ENCODE data around the gene STARD9. TPM values are rescaled to one million over a fixed set of nuclear protein-coding genes. Genes with fewer than 3 reads are reported as not detected.

Gene STARD9
- total RNA-seq, 1 donor from 2014 or later, result 5.7 TPM

- DNase-seq (ENCODE audit: low read depth), result no peak
Observed at GRCh38 chr15:42693496-42693895, 118.1 kb downstream of the STARD9 start.

GRCh38 chr15:42693942-42694341 lies 118.5 kb downstream of the STARD9 start:
- H3K27me3 ChIP-seq (ENCODE audit: control insufficient read depth, insufficient read depth, low read length), result no peaks in the 10 kb centered on the region
- TF ChIP-seq CTCF (IDR thresholded peaks at IDR 0.05; ENCODE audit: insufficient read depth, low read length, poor library complexity, severe bottlenecking), result no peak
- H3K36me3 ChIP-seq (ENCODE audit: control insufficient read depth, insufficient read depth, low read length), result no peaks in the 10 kb centered on the region
- no peak overlapping the region for H3K4me3 ChIP-seq (ENCODE audit: low read depth, low read length)
- no peak for DNase-seq (ENCODE audit: low read depth)

More at GRCh38 chr15:42693496-42693895, 118.1 kb downstream of the STARD9 start:
- Histone ChIP-seq H3K36me3 (ENCODE audit: control insufficient read depth, insufficient read depth, low read length) (no peaks in the 10 kb centered on the region), H3K27me3 (ENCODE audit: control insufficient read depth, insufficient read depth, low read length) (no peaks in the 10 kb centered on the region), H3K4me3 (ENCODE audit: low read depth, low read length) (no peak overlapping the region)
- no peak for TF ChIP-seq CTCF (IDR thresholded peaks at IDR 0.05; ENCODE audit: insufficient read depth, low read length, poor library complexity, severe bottlenecking)

- H3K36me3 ChIP-seq (ENCODE audit: control insufficient read depth, insufficient read depth, low read length), result no peaks in the 10 kb centered on the region
- DNase-seq (ENCODE audit: low read depth), result no peak
- no peak overlapping the region for H3K4me3 ChIP-seq (ENCODE audit: low read depth, low read length)
- no peak for TF ChIP-seq CTCF (IDR thresholded peaks at IDR 0.05; ENCODE audit: insufficient read depth, low read length, poor library complexity, severe bottlenecking)
- no peaks in the 10 kb centered on the region for H3K27me3 ChIP-seq (ENCODE audit: control insufficient read depth, insufficient read depth, low read length)
Observed at GRCh38 chr15:42694398-42694797, 119.0 kb downstream of the STARD9 start.

- DNase-seq (ENCODE audit: low read depth), result no peak
- no peaks in the 10 kb centered on the region for H3K27me3 ChIP-seq (ENCODE audit: control insufficient read depth, insufficient read depth, low read length)
- TF ChIP-seq CTCF (IDR thresholded peaks at IDR 0.05; ENCODE audit: insufficient read depth, low read length, poor library complexity, severe bottlenecking), result no peak
- no peak overlapping the region for H3K4me3 ChIP-seq (ENCODE audit: low read depth, low read length)
- H3K36me3 ChIP-seq (ENCODE audit: control insufficient read depth, insufficient read depth, low read length), result no peaks in the 10 kb centered on the region
Observed at GRCh38 chr15:42695527-42696071, 120.2 kb downstream of the STARD9 start.

- Histone ChIP-seq H3K36me3 (ENCODE audit: control insufficient read depth, insufficient read depth, low read length) (no peaks in the 10 kb centered on the region), H3K4me3 (ENCODE audit: low read depth, low read length) (no peak overlapping the region), H3K27me3 (ENCODE audit: control insufficient read depth, insufficient read depth, low read length) (no peaks in the 10 kb centered on the region)
- no peak for TF ChIP-seq CTCF (IDR thresholded peaks at IDR 0.05; ENCODE audit: insufficient read depth, low read length, poor library complexity, severe bottlenecking)
- DNase-seq (ENCODE audit: low read depth), result no peak
Observed at GRCh38 chr15:42696626-42697025, 121.2 kb downstream of the STARD9 start.

- Histone ChIP-seq H3K27me3 (ENCODE audit: control insufficient read depth, insufficient read depth, low read length) (no peaks in the 10 kb centered on the region), H3K4me3 (ENCODE audit: low read depth, low read length) (no peak overlapping the region), H3K36me3 (ENCODE audit: control insufficient read depth, insufficient read depth, low read length) (no peaks in the 10 kb centered on the region)
- peak; percentile 86 for TF ChIP-seq CTCF (IDR thresholded peaks at IDR 0.05; ENCODE audit: insufficient read depth, low read length, poor library complexity, severe bottlenecking)
- DNase-seq (ENCODE audit: low read depth), result peak; percentile 14
Observed at GRCh38 chr15:42704492-42704926, 129.1 kb downstream of the STARD9 start.

Data from kidney epithelial cell (primary cell).